Activated T-cell treated with anti-CD3 and anti-CD28 coated beads for 48 hours (primary cell): Measurements from ENCODE around the gene GNPTAB.

Experiments used
- DNase-seq: peaks from one replicate; pipeline ENCODE4 v3.0.0-alpha.2; 2020; ENCODE audit warnings: low read depth

GNPTAB gene

GRCh38 chr12:101772012-101772775 lies 58.6 kb downstream of the GNPTAB start:
- DNase-seq: no peak

- no peak for DNase-seq
Observed at GRCh38 chr12:101769865-101770264, 60.9 kb downstream of the GNPTAB start.

DNA sequence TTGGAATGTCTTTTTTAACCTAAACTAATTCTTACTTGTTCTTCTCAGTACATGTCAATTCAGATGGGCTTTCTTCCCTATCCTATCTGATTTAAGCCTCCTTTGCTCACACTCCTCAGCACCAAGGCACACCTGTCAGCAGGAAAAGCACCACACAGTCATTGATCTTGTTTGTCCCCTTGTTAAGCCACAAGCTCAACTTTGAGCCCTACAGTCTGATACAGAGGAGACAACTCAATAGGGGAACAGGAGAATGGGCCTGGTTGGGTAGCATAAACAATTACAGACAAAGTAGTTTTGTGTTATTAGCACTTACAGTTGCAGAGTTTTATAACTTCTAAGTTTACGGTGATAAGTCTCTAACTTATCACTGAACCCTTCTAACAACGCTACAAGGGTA lies 62.0 kb downstream of the GNPTAB start:
- no peak for DNase-seq

DNA sequence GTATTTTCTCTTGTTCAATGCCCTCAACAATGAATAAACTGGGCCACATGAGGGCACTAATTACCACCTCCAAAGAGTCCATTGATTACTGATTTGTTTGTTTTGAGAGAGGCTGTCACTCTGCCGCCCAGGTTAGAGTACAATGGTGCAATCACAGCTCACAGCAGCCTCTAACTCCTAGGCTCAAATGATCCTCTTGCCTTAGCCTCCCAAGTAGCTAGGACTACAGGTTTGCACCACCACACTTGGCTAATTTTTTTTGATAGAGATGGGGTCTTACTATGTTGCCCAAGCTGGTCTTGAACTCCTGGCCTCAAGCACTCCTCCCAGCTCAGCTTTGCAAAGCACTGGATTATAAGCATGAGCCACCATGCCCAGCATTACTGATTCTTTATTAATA lies 63.2 kb downstream of the GNPTAB start:
- DNase-seq: no peak

DNA sequence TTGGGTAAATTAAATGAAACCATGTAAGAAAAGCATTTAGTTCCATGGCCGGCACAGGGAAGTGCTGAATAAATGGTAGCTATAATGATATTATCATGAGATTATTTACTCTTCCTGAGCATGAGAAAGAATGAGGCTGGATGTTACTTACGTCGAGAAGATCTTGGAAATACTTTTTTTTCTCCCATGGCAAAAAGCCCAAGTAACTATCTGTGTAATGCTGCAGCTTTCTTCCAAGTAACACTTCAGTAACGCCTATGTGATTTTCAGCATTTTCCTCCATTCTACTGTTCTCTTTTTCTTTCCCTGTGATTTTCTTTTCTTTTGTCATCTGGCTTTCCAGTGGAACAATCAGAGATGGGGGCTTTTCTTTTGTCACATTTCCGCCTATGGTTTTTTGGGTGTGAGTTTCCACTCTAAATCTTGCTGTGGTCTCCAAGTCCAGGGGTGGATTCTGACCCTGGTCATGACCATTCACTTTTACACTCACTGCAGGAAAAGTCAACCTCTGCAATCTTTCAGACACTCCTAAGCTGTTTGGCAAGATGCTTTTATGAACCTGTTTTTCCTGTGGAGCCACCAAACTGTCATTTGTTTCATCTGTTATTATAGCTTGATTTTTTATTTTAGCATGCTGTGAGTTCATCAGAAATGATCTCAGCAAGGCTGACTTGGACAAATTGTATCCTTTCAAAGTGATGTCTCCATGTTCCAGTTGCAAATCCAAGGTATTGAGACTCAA lies 66.5 kb downstream of the GNPTAB start:
- no peak for DNase-seq

DNA sequence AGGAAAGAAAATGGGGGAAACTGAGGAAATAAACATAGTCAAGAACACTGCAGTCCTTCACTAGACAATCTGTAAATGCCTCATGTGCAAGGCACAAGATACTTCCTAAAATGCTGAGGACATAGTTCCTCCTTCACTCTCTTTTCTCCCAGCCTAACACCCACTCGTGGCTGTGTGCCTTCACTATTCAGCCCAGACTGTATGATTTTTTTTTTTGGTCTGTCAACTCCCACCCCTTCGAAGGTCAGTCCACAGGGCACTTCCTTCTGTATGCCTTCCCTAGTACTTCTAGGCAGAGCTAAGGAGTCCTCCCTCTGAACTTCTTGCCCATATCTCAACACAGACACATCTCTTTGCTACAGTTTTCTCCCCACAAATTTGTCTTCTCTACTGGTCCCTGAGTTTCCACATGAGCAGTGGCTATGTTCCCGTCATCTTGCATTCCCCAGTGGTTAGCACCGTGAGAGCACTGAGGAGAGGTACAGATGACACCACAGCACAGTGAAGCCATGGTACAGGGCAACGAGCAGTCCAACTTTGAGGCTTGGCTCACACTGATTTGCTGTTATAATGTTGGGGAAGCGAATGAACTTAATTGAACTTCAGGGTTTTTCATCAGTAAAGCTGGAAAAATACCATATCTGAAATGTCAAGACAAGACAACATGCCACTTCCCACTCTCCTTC lies 67.4 kb downstream of the GNPTAB start:
- DNase-seq: no peak

DNA sequence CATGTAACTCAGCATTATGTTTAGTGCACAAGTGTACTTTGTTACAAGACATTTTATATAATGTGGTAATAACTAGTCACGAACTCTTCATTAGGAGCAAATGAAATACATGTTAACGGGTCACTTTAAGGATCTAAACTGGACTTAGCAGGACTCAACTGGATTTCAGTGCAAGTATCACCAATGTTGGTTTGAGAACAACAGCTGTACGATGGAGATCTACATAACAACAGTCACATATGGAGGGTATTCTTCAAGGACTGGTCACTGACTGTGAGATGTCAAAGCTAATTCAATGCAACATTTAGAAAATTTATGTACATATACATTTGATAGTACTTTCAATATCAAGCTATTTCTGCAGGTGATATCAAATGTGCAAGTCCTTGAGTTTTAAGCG lies 69.0 kb downstream of the GNPTAB start:
- no peak for DNase-seq

DNA sequence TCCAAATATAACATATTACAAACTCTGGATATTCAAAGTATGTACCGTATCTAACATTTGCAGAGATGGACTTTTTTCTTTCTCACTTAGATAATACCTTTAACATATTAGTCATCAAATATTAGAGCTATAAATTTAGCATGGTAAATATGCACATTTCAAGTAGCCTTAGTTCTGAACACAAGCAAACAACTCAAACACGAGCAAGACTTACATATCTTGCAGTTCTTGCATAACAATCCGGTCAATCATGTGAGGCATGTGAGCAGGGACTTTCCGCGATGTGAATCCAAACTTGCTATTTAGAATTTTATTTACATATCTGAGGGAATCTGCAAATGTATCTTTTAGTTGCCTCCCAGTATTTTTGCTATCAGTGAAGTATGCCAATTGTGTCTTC lies 69.4 kb downstream of the GNPTAB start:
- DNase-seq: no peak

DNA sequence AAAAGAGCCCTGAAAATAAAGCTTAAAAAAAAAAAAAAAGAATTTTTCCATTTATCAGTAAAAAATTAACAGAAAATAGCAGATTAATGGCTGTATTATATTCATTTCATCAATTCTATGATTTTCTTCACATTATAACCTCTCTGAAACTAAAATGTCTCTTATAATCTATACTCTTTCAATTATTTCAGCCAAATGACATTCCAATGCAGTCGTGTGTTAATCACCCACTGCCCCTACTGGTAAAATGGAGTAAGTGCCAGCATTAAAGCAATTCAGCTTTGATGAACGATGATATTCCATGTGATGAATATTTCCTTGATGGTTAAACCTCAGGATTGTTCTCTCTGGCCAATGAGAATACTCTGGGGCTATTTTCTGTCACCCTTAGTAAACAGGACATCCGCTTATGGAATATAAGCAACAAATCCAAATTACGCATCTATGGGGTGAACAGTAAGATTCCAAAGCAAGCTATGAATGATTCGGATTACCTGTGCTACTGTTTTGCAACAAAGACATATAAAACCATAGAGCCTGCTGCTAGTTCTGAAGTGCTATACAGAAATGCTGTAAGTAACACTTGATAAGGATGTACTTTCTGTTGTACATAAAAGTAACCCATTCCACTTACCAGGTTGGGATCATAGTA lies 71.2 kb downstream of the GNPTAB start:
- no peak for DNase-seq

GRCh38 chr12:101750152-101750551 lies 80.6 kb downstream of the GNPTAB start:
- no peak for DNase-seq

- DNase-seq: no peak
Observed at GRCh38 chr12:101749657-101750056, 81.1 kb downstream of the GNPTAB start.

GRCh38 chr12:101748907-101749306 lies 81.9 kb downstream of the GNPTAB start:
- no peak for DNase-seq

DNA sequence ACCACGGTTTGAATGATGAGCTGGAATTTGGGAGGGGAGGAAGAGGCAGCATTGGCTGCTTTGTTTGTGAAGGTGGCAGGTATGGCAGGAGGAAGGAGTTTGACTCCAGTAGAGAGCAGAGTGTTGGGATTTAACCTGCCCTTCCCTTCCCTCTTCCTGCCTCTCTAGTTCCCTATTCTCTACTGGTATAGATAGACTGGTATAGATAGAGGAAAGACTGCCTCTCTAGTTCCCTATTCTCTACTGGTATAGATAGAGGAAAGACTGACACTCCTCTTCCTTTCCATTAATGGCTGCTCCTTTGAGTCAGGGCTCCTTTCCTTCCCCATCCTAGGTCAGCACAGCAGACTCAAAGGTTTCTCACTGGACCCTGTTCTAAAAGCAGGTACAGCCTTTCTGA lies 83.1 kb downstream of the GNPTAB start:
- DNase-seq: no peak

DNA sequence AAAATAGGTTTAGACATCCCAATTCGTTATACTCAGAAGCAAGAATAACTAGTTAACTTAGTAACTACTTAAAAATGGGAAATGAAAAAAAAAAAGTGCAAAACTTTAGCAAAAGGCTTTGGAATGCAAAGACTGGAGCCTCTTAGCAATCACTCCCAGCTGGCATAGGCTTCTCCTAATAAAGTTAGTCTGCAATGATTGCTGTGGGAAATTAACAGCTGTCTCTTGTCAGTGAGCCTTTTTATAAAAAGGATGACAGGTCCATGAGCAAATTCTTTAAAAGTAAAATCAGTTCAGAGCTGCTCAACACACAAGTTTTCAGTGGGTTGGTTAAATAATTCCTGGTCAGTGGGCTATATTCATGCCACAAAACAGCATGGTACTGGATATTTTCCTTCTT lies 84.1 kb downstream of the GNPTAB start:
- DNase-seq: no peak

- no peak for DNase-seq
Observed at GRCh38 chr12:101746196-101746595, 84.6 kb downstream of the GNPTAB start.

DNA sequence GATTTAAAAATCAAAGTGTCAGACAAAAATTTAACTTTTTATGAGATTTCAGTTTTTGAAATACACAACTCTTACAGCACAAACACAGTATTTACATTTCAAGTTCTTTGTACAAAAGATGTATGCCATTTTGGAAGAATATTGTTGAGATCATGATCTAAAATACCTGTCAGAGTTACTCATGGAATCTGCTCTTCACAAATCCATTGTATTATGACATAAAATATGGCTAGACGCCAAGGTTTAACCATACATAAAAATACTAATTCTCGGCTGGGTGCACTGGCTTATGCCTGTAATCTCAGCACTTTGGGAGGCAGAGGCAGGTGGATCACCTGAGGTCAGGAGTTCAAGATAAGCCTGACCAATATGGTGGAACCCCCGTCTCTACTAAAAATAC lies 85.3 kb downstream of the GNPTAB start:
- no peak for DNase-seq

DNA sequence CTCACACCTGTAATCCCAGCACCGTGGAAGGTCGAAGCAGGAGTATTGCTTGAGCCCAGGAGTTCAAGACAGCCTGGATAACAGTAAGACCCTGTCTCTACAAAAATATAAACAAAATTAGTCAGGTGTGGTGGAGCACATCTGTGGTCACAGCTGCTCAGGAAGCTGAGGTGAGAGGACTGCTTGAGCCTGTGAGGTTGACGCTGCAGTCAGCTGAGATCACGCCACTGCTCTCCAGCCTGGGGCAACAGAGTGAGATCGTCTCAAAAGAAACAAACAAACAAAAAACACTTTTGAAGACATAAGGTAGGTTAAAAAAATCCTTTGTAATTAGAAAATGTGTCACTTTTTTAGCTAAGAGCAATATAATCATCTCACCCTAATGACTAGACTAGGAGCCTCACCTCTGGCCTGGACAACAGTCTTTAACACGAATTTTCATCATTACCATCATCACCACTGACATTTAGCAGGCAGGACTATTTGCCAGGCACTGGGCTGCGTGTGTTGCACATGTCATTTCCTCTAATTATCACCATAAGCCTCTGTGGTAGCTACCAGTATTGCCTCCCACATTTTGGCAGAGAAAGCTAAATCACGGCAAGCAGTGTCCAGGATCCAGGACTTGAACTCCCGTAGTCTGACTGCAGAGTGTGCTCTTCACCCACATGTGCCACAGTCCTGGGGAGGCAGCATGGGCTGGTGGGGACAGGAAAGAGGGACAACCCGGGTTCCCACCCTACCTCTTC lies 86.9 kb downstream of the GNPTAB start:
- no peak for DNase-seq

DNA sequence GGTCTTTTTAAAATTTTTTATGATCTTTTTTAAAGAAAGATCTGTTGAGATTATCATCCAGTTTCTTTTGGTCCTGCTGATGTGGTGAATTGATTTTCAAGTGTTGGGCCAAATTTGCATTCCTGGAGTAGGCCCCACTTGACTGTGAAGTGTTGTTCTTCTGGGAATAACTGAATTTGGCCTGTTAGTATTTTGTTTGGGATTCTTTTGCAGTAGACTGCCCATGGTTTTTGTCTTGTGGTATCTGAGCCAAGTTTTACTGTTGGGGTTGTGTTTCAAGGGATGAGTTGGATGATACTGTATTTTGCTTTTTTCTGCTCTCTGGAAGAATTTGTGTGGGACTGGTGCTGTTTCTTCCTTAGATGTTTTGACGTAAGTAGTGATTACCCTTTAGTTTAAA lies 87.5 kb downstream of the GNPTAB start:
- no peak for DNase-seq

DNA sequence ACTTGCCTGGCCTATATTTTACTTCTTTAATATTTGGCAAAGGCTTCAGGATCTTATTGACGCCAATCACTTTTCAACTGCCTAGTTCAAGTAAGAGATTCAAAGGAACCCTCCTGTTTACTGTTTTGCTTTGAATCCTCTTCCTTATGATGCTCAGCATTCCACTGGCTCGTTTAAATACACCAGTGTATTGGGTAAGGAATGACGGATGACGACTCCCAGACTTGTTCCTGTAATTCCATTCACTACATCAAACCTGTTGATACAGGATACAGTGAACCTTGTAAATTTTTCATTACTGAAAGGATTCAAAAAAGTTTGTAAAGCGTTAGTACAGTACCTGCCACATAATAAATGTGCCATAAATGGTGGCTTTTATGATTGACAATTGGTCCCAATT lies 89.8 kb downstream of the GNPTAB start:
- no peak for DNase-seq

- DNase-seq: no peak
Observed at GRCh38 chr12:101740566-101740965, 90.2 kb downstream of the GNPTAB start.

- no peak for DNase-seq
Observed at GRCh38 chr12:101738920-101739665, 91.7 kb downstream of the GNPTAB start, which contains the start of gene SYCP3. TSS of gene SYCP3 (minus strand) at chr12:101739462. CDS start at chr12:101737935, 1,527 bp downstream.
